Activated naive CD4-positive, alpha-beta T cell treated with anti-CD3 and anti-CD28 coated beads for 36 hours (primary cell): Measurements from ENCODE around the gene GRPEL2. TPM values are rescaled to one million over a fixed set of nuclear protein-coding genes. Genes with fewer than 3 reads are reported as not detected.

Experiments used
- CTCF ChIA-PET: fragments of 350-600 bp; sonication (Branson Sonifier 250); formaldehyde crosslinking; loops from one replicate; lab custom pipeline; 2021; ENCODE audit warnings: antibody characterized with exemption; lab: Charles Lee
- DNase-seq: peaks from one replicate; pipeline ENCODE4 v3.0.0-alpha.2; 2020
- H3K27ac Mint-ChIP-seq: one replicate; pipeline ENCODE4 v1.8.0; 2021; ENCODE audit warnings: mild to moderate bottlenecking, mixed read lengths
- H3K27me3 Mint-ChIP-seq: one replicate; pipeline ENCODE4 v1.8.0; 2021; ENCODE audit warnings: low read depth, mixed read lengths
- H3K36me3 Mint-ChIP-seq: one replicate; pipeline ENCODE4 v1.8.0; 2021; ENCODE audit warnings: low read depth, mixed read lengths
- H3K4me1 Mint-ChIP-seq: one replicate; pipeline ENCODE4 v1.8.0; 2021; ENCODE audit warnings: low read depth, mixed read lengths
- H3K4me3 Mint-ChIP-seq: one replicate; pipeline ENCODE4 v1.8.0; 2021; ENCODE audit warnings: mild to moderate bottlenecking, moderate library complexity, mixed read lengths
- H3K9me3 Mint-ChIP-seq: one replicate; pipeline ENCODE4 v1.8.0; 2021; ENCODE audit warnings: mixed read lengths
- intact Hi-C: fragments of 100-400 bp; cut with micrococcal nuclease; formaldehyde crosslinking; loops from one replicate; pipeline ENCODE4 v1.15.1; 2023
- total RNA-seq, 2 experiments: library from RNA; stranded (reverse); gene quantifications; one replicate each; pipeline ENCODE4 v1.2.3, GENCODE V29; 2021

Gene GRPEL2
- total RNA-seq, 2 experiments from 2014 or later: 44.7 to 49.6 TPM

DNA sequence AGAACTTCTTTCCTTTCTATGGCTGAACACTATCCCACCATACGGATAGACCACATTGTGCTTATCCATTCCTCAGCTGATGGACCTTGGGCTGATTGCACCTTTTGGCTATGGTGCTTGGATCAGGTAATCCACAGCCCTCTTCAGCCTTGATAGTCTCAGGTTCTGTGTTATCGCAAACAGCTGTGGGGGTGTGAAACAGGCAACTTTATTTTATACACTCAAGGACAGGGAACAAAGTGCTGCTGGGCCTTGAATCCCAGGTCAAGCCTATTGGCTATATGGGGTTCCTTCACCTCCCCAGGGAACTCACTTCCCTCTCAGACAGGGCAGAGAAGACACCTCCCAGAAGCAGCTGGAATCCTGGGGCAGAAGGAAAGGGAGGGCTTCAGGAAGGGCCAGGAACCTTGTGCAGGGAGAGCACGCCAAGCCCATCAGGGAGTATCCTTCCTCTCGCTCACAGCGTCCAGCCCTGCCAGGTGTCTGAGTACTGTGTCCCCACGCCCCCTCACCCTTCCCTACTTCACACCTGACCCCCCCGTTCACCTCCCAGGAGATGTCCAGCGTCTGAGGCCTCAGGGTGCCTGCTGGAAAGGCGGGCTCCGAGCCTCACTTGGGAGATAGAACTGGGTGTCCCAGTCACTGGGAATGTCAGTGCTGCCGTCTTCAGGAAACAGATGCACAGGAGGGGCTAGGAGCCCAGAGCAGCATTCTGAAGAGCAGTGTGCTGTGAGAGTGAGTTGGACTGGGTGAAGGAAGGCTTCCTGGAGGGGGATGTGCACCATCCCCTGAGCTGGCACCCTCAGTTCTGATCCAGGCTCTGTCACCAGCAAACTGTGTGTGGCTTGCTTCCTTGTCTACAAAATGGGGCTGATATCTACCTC, 40.9 kb upstream of the GRPEL2 start:
- intact Hi-C loops: no loop called here
- H3K9me3 Mint-ChIP-seq: no peaks in the 10 kb centered on the region
- no peaks in the 10 kb centered on the region for H3K27me3 Mint-ChIP-seq
- CTCF ChIA-PET: interaction anchor here (0.6 to 2.0 kb wide), 4 partner anchors 10 to 1845 kb away, joined by 3 to 5 read pairs (median 4); no protein-coding TSS in a partner anchor
- no peak for DNase-seq
- H3K4me3 Mint-ChIP-seq: no peak overlapping the region
- no peaks in the 10 kb centered on the region for H3K36me3 Mint-ChIP-seq
- H3K4me1 Mint-ChIP-seq: peaks cover 9% of the 10 kb centered on the region
- H3K27ac Mint-ChIP-seq: no peak overlapping the region

DNA sequence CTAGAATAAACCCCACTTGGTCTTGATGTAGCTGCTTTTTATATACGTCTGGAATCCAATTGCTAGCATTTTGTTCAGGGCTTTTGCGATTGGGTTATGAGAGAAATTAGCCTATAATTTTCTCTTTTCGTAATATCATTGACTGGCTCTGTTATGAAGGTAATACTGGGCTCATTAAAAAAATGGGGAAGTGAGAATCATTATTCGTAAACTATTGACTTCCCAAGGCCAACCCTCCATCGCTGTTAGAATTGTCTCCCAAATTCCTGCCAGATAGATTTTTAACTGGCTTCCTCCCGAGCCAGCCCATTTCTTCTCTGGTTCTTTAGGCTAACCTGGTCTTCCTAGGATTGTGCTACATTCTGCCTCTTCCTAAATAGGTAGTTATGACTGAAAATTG, 35.9 kb upstream of the GRPEL2 start:
- DNase-seq: no peak
- intact Hi-C loops: no loop called here
- H3K27me3 Mint-ChIP-seq: no peaks in the 10 kb centered on the region
- peaks cover 4% of the 10 kb centered on the region for H3K4me1 Mint-ChIP-seq
- H3K36me3 Mint-ChIP-seq: no peaks in the 10 kb centered on the region
- CTCF ChIA-PET: interaction anchor here (0.6 to 0.9 kb wide), 3 partner anchors 22 to 73 kb away, joined by 3 to 5 read pairs (median 3); no protein-coding TSS in a partner anchor
- H3K9me3 Mint-ChIP-seq: no peaks in the 10 kb centered on the region
- no peak overlapping the region for H3K27ac Mint-ChIP-seq
- H3K4me3 Mint-ChIP-seq: no peak overlapping the region

DNA sequence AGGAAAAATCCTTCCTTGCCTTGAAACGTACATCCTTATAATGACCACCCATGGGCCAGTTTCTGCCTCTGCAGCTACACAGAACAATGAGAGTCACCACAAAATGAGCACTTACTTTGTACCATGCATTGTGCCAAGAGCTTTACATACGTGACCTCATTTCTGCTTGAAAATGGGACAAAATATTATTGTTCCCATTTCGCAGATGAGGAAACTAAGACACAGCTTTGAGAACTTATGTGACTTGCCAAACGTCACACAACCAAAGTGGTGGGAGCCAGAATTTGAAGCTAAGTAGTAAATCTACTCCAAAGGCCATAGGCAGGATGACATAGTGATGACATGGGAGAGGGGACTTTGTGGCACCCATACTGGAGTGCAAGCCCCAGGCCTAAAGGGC, 34.8 kb upstream of the GRPEL2 start:
- DNase-seq: no peak
- Mint-ChIP-seq H3K27ac (no peak overlapping the region), H3K36me3 (no peaks in the 10 kb centered on the region), H3K4me3 (no peak overlapping the region), H3K4me1 (peaks cover 4% of the 10 kb centered on the region), H3K27me3 (no peaks in the 10 kb centered on the region), H3K9me3 (no peaks in the 10 kb centered on the region)
- intact Hi-C loops: no loop called here
- CTCF ChIA-PET: no interaction called here

- Mint-ChIP-seq H3K4me3 (no peak overlapping the region), H3K9me3 (no peaks in the 10 kb centered on the region), H3K4me1 (peaks cover 4% of the 10 kb centered on the region), H3K27me3 (no peaks in the 10 kb centered on the region), H3K36me3 (no peaks in the 10 kb centered on the region), H3K27ac (no peak overlapping the region)
- DNase-seq: no peak
- CTCF ChIA-PET: interaction anchor here (0.9 to 1.4 kb wide), 5 partner anchors 10 to 121 kb away, joined by 4 to 6 read pairs (median 4); no protein-coding TSS in a partner anchor
- intact Hi-C loops: no loop called here
These were observed 34.2 kb upstream of the GRPEL2 start for GRCh38 chr5:149310947-149311658.

DNA sequence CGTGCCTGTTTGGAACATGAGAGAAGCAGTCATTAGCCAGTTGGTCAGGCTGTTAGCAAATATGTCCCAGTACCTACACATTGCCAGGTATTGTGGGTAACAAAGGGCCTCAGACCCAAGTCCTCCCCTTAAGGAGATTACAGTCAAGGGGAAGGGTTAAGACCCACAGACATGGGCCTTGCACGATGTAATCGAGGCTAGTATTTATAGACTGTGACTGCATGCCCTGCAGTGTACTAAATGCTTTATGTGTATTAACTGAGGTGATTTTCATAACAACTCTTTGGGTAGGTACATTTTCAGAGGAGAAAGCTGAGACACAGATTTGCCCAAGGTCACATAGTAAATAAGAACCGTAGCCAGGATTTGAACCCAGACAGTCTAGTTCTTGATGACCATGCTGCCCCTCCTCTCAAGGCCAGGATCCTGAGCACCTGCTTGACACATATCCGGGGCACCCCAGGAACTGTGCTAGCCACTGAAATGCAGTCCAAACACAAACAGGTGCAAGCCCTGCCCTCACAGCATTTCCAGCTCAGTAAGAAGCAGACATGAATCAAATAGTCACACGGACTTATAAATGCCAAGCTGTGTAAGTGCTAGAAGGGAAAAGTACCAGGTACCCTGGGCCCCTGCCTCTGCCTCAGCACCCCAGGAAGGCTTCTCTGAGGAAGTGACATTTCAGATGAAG, 32.0 kb upstream of the GRPEL2 start:
- H3K36me3 Mint-ChIP-seq: no peaks in the 10 kb centered on the region
- peaks cover 4% of the 10 kb centered on the region for H3K4me1 Mint-ChIP-seq
- H3K27ac Mint-ChIP-seq: no peak overlapping the region
- no peaks in the 10 kb centered on the region for H3K27me3 Mint-ChIP-seq
- DNase-seq: no peak
- no peak overlapping the region for H3K4me3 Mint-ChIP-seq
- H3K9me3 Mint-ChIP-seq: no peaks in the 10 kb centered on the region
- intact Hi-C loops: no loop called here
- CTCF ChIA-PET: interaction anchor here (1.7 to 11.7 kb wide), 5 partner anchors 31 to 121 kb away, joined by 5 to 125 read pairs (median 12); partner anchors contain the start of gene GRPEL2

- no peak for DNase-seq
- Mint-ChIP-seq H3K27me3 (no peaks in the 10 kb centered on the region), H3K4me3 (no peak overlapping the region), H3K9me3 (no peaks in the 10 kb centered on the region), H3K4me1 (peaks cover 4% of the 10 kb centered on the region), H3K36me3 (no peaks in the 10 kb centered on the region), H3K27ac (no peak overlapping the region)
- CTCF ChIA-PET: interaction anchor here (0.5 to 11.7 kb wide), 17 partner anchors 10 to 298 kb away, joined by 3 to 125 read pairs (median 4); partner anchors contain the start of gene GRPEL2
- intact Hi-C loops: loop anchor here (5.0 kb wide), 1 partner anchor 303 kb away; no protein-coding TSS in a partner anchor
These were observed 30.7 kb upstream of the GRPEL2 start for GRCh38 chr5:149314571-149315111.

DNA sequence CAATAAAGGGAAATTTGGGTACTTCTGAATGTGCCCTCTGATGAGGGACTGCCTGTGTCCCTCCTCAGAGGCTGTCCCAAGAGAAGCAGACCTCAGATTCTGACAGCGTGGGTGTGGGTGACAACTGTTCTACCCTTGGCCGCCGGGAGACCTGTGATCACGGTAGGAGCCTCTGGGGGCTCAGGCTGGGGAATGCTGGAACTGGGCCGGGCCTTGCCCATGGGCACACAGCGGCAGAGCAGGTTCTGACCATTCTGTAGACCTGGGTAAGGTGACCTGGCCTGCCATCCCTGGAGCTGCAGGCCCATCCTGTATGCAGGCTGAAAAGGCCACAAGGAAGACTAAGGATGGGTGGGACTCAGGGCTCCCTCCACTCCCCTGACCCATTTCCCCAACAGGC, 29.5 kb upstream of the GRPEL2 start:
- CTCF ChIA-PET: interaction anchor here (0.6 to 11.7 kb wide), 12 partner anchors 9 to 249 kb away, joined by 3 to 125 read pairs (median 4); no protein-coding TSS in a partner anchor
- Mint-ChIP-seq H3K36me3 (no peaks in the 10 kb centered on the region), H3K4me1 (peaks cover 3% of the 10 kb centered on the region), H3K4me3 (no peak overlapping the region), H3K9me3 (no peaks in the 10 kb centered on the region), H3K27ac (no peak overlapping the region), H3K27me3 (no peaks in the 10 kb centered on the region)
- DNase-seq: no peak
- intact Hi-C loops: loop anchor here (2.0 to 5.0 kb wide), 2 partner anchors 29 to 302 kb away; partner anchors contain the start of gene GRPEL2

- CTCF ChIA-PET: interaction anchor here (0.8 to 11.7 kb wide), 26 partner anchors 8 to 300 kb away, joined by 3 to 125 read pairs (median 3); partner anchors contain the start of gene PCYOX1L
- no peaks in the 10 kb centered on the region for H3K4me1 Mint-ChIP-seq
- H3K36me3 Mint-ChIP-seq: no peaks in the 10 kb centered on the region
- H3K4me3 Mint-ChIP-seq: no peak overlapping the region
- no peak overlapping the region for H3K27ac Mint-ChIP-seq
- intact Hi-C loops: loop anchor here (1.0 to 5.0 kb wide), 6 partner anchors 27 to 300 kb away; partner anchors contain the start of gene GRPEL2
- DNase-seq: peak; percentile 58
- H3K27me3 Mint-ChIP-seq: no peaks in the 10 kb centered on the region
- H3K9me3 Mint-ChIP-seq: no peaks in the 10 kb centered on the region
These were observed 27.8 kb upstream of the GRPEL2 start for GRCh38 chr5:149317281-149318048.

- intact Hi-C loops: loop anchor here (5.0 kb wide), 1 partner anchor 298 kb away; no protein-coding TSS in a partner anchor
- no peaks in the 10 kb centered on the region for H3K36me3 Mint-ChIP-seq
- no peak overlapping the region for H3K27ac Mint-ChIP-seq
- H3K27me3 Mint-ChIP-seq: no peaks in the 10 kb centered on the region
- no peak overlapping the region for H3K4me3 Mint-ChIP-seq
- CTCF ChIA-PET: interaction anchor here (0.9 to 11.7 kb wide), 7 partner anchors 16 to 114 kb away, joined by 3 to 125 read pairs (median 12); no protein-coding TSS in a partner anchor
- no peaks in the 10 kb centered on the region for H3K9me3 Mint-ChIP-seq
- no peak for DNase-seq
- H3K4me1 Mint-ChIP-seq: no peaks in the 10 kb centered on the region
These were observed 26.1 kb upstream of the GRPEL2 start for GRCh38 chr5:149319174-149319573.

GRCh38 chr5:149320791-149321330, 24.4 kb upstream of the GRPEL2 start:
- H3K9me3 Mint-ChIP-seq: no peaks in the 10 kb centered on the region
- intact Hi-C loops: no loop called here
- no peaks in the 10 kb centered on the region for H3K27me3 Mint-ChIP-seq
- H3K36me3 Mint-ChIP-seq: no peaks in the 10 kb centered on the region
- no peak overlapping the region for H3K27ac Mint-ChIP-seq
- no peak for DNase-seq
- H3K4me3 Mint-ChIP-seq: no peak overlapping the region
- CTCF ChIA-PET: interaction anchor here (0.8 to 11.7 kb wide), 10 partner anchors 9 to 121 kb away, joined by 3 to 125 read pairs (median 4); no protein-coding TSS in a partner anchor
- H3K4me1 Mint-ChIP-seq: no peaks in the 10 kb centered on the region
